Neural progenitor cell (in vitro differentiated cells): ENCODE data around the gene PSMD13.
"Not testable (repeated sequence)": the region's sequence is repeated elsewhere in the genome, so short reads cannot be mapped to it uniquely, and the experiment has no call there.

ENCODE experiments used
- CTCF ChIP-seq: fragments of 200-600 bp; sonication (generic); IDR thresholded peaks from 2 replicates; pipeline ENCODE4 v1.5.1; 2017; ENCODE audit warnings: antibody characterized with exemption, mild to moderate bottlenecking
- EZH2 ChIP-seq: fragments of 200-600 bp; sonication (generic); IDR thresholded peaks from 2 replicates; pipeline ENCODE4 v1.6.1; 2017; ENCODE audit warnings: antibody characterized with exemption, mild to moderate bottlenecking, moderate library complexity

GRCh38 chr11:268716-269145 is 32.0 kb downstream of the PSMD13 start:
- not testable (repeated sequence) for TF ChIP-seq CTCF, EZH2
